DOHH2 (cell line): ENCODE results near the gene GDF7.

ENCODE experiments used
- CTCF ChIP-seq: fragments of 200-600 bp; sonication (generic); IDR thresholded peaks from one replicate; pipeline ENCODE4 v1.5.1; 2014; ENCODE audit warnings: antibody characterized with exemption, mild to moderate bottlenecking, low read depth, low read length; ENCODE audit not compliant: poor library complexity, severe bottlenecking
- EZH2phosphoT487 ChIP-seq: fragments of 200-600 bp; sonication (generic); IDR thresholded peaks from 2 replicates; pipeline ENCODE4 v1.6.1; 2017; ENCODE audit warnings: borderline replicate concordance, mild to moderate bottlenecking, antibody characterized with exemption, low read length, moderate library complexity, mixed read lengths

GRCh38 chr2:20650877-20651730 lies 15.8 kb upstream of the GDF7 start, which contains the start of gene HS1BP3:
- peak; percentile 63 for TF ChIP-seq CTCF
- TF ChIP-seq EZH2phosphoT487 = no peak
